Spleen (tissue), 3 donors: Measurements from ENCODE around the gene WDR1.

Source experiments
- POLR2A ChIP-seq, 3 donors: fragments of 450-650 bp; IDR thresholded peaks; one replicate each; pipeline ENCODE4 v1.5.1; 2017; ENCODE audit warnings: antibody characterized with exemption in 3 of 3, mild to moderate bottlenecking in 1 of 3
- POLR2AphosphoS5 ChIP-seq, 3 donors: sonication (generic); formaldehyde crosslinking; IDR thresholded peaks; one replicate each; pipeline ENCODE4 v1.5.1; 2017; ENCODE audit warnings: antibody characterized with exemption in 3 of 3

DNA sequence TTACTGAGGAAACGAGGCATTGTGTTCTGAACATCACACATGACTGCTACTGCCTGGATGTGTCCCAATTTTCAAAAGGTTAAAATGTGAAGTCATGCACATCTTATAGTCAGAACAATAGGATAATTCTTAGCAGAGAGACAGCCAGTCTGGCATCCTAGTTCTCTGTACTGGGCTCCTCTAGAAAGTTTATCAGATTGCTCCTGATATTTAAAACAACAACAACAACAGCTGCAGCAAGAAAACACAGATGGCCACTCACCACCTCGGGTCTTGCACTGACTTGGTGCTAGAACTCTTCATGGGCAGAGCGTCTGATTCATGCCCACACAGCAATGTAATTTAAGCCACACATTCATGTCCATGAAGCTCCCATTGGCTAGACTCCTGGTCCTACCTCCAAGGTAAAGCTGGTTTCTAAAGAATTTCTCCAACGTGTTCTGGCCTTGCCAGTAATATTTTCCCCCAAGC lies 62.0 kb downstream of the WDR1 start:
- no peak for TF ChIP-seq POLR2AphosphoS5 (IDR thresholded peaks at IDR 0.05)
- no peak for TF ChIP-seq POLR2A (IDR thresholded peaks at IDR 0.05)
